NB4 (cell line): ENCODE data around the gene NLRP6.

Experiments
- DNase-seq: peaks from one replicate; pipeline ENCODE4 v3.0.0; 2010; ENCODE audit warnings: low read depth
- H3K4me3 ChIP-seq: one replicate; pipeline ENCODE4 v1.5.1; 2011; ENCODE audit warnings: mild to moderate bottlenecking, low read depth, low read length, moderate library complexity
- MYC ChIP-seq: IDR thresholded peaks from 2 replicates; pipeline ENCODE4 v1.6.1; 2011; ENCODE audit warnings: low read depth, low read length
- POLR2A ChIP-seq: IDR thresholded peaks from 2 replicates; pipeline ENCODE4 v1.6.1; 2011; ENCODE audit warnings: mild to moderate bottlenecking; ENCODE audit not compliant: insufficient read length; ENCODE audit errors: extremely low read depth
- TF ChIP-seq, protein P1 (sequence below): IDR thresholded peaks from one replicate; pipeline ENCODE4 v1.5.1; 2012; ENCODE audit warnings: low read depth, low read length
- TF ChIP-seq, protein P2 (sequence below): IDR thresholded peaks from 2 replicates; pipeline ENCODE4 v1.6.1; 2011; ENCODE audit warnings: low read depth, low read length

NLRP6 gene

DNA sequence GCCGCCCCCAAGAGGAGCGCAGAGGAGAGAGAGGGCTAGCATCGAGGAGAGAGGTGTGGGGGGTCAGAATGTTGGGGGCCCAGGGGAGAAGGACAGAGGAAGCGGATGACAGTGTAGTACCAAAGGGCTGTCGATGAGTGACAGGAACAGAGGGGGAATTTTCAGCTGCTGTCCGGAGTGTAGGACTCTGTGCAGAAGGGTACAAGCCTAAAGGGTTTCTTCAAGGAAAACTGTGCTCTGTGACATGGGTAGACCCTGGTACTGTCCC lies 5.3 kb upstream of the NLRP6 start:
- no peak overlapping the region for H3K4me3 ChIP-seq
- TF ChIP-seq, protein P1, sequence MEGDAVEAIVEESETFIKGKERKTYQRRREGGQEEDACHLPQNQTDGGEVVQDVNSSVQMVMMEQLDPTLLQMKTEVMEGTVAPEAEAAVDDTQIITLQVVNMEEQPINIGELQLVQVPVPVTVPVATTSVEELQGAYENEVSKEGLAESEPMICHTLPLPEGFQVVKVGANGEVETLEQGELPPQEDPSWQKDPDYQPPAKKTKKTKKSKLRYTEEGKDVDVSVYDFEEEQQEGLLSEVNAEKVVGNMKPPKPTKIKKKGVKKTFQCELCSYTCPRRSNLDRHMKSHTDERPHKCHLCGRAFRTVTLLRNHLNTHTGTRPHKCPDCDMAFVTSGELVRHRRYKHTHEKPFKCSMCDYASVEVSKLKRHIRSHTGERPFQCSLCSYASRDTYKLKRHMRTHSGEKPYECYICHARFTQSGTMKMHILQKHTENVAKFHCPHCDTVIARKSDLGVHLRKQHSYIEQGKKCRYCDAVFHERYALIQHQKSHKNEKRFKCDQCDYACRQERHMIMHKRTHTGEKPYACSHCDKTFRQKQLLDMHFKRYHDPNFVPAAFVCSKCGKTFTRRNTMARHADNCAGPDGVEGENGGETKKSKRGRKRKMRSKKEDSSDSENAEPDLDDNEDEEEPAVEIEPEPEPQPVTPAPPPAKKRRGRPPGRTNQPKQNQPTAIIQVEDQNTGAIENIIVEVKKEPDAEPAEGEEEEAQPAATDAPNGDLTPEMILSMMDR: no peak
- TF ChIP-seq, protein P2, sequence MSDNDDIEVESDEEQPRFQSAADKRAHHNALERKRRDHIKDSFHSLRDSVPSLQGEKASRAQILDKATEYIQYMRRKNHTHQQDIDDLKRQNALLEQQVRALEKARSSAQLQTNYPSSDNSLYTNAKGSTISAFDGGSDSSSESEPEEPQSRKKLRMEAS: no peak
- TF ChIP-seq POLR2A: no peak
- no peak for TF ChIP-seq MYC
- no peak for DNase-seq

DNA sequence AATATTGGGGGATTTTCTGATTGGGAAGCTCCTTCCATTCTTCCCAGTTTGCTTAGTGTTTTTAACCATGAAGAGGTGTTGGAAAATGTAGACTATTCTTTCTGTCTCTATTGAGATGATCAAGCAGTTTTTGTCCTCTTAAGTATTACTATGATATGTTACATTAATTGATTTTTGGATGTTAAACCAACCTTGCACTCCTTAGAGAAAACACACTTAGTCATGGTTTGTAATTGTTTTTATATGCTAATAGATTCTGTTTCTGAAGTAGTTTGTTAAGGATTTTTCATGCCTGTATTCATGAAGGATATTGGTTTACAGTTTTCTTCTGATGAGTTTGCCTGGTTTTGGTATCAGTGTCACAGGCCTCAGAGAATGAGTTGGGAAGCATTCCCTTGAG lies 2.0 kb upstream of the NLRP6 start:
- no peak for DNase-seq
- TF ChIP-seq, protein P2: no peak
- TF ChIP-seq MYC (no peak), POLR2A (no peak)
- TF ChIP-seq, protein P1: no peak
- no peak overlapping the region for H3K4me3 ChIP-seq

DNA sequence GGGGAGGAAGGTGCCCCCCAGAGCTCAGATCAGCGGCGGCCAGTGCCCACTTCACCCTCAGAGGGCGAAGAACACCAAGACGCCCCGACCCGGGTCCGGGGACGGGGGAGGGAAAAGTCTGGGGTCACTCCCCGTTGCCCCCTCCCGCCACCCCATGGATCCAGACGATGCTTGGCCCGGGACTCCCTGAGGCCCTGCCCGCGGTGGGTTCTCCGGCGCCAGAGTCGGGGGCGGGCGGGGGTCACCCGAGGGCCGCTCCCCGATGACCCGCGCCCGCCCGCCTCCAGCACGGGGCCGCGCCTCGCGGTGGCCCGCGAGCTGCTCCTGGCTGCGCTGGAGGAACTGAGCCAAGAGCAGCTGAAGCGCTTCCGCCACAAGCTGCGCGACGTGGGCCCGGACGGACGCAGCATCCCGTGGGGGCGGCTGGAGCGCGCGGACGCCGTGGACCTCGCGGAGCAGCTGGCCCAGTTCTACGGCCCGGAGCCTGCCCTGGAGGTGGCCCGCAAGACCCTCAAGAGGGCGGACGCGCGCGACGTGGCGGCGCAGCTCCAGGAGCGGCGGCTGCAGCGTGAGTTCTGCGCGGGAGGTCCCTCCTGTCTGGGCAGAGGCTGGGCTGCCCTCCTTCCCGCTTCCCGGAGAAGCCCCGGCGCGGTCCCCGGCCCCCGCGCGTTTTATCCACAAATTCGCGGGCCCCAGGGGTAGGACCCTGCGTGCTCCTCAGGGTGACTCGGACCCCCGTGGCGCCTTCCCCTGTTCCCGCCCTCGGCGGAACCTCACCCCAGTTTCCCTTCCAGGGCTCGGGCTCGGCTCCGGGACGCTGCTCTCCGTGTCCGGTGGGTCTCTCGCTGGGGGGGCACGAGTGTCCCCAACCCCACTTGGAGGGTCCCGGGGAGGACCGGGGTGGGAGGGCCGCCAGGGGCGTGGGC lies 1.1 kb downstream of the NLRP6 start:
- no peak overlapping the region for H3K4me3 ChIP-seq
- no peak for TF ChIP-seq POLR2A
- TF ChIP-seq, protein P2: no peak
- TF ChIP-seq, protein P1: no peak
- TF ChIP-seq MYC: no peak
- DNase-seq: no peak

DNA sequence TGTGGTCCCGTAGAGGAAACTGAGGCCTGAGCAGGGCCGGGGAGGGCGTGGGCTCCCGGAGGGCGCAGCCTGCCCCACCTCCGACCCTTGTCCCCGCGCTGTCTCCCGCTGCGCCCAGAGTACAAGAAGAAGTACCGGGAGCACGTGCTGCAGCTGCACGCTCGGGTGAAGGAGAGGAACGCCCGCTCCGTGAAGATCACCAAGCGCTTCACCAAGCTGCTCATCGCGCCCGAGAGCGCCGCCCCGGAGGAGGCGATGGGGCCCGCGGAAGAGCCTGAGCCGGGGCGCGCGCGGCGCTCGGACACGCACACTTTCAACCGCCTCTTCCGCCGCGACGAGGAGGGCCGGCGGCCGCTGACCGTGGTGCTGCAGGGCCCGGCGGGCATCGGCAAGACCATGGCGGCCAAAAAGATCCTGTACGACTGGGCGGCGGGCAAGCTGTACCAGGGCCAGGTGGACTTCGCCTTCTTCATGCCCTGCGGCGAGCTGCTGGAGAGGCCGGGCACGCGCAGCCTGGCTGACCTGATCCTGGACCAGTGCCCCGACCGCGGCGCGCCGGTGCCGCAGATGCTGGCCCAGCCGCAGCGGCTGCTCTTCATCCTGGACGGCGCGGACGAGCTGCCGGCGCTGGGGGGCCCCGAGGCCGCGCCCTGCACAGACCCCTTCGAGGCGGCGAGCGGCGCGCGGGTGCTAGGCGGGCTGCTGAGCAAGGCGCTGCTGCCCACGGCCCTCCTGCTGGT lies 1.9 kb downstream of the NLRP6 start:
- TF ChIP-seq MYC (no peak), POLR2A (no peak)
- TF ChIP-seq, protein P1: no peak
- TF ChIP-seq, protein P2: no peak
- H3K4me3 ChIP-seq: no peak overlapping the region
- no peak for DNase-seq

DNA sequence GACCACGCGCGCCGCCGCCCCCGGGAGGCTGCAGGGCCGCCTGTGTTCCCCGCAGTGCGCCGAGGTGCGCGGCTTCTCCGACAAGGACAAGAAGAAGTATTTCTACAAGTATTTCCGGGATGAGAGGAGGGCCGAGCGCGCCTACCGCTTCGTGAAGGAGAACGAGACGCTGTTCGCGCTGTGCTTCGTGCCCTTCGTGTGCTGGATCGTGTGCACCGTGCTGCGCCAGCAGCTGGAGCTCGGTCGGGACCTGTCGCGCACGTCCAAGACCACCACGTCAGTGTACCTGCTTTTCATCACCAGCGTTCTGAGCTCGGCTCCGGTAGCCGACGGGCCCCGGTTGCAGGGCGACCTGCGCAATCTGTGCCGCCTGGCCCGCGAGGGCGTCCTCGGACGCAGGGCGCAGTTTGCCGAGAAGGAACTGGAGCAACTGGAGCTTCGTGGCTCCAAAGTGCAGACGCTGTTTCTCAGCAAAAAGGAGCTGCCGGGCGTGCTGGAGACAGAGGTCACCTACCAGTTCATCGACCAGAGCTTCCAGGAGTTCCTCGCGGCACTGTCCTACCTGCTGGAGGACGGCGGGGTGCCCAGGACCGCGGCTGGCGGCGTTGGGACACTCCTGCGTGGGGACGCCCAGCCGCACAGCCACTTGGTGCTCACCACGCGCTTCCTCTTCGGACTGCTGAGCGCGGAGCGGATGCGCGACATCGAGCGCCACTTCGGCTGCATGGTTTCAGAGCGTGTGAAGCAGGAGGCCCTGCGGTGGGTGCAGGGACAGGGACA lies 2.7 kb downstream of the NLRP6 start:
- no peak overlapping the region for H3K4me3 ChIP-seq
- no peak for TF ChIP-seq POLR2A
- TF ChIP-seq, protein P2: no peak
- TF ChIP-seq, protein P1: no peak
- TF ChIP-seq MYC: no peak
- DNase-seq: no peak
